Large intestine (tissue), 3 donors: Measurements from ENCODE around the gene ELMO3. TPM values are rescaled to one million over a fixed set of nuclear protein-coding genes. Genes with fewer than 3 reads are reported as not detected.

Source experiments
- DNase-seq, 2 donors: peaks; one replicate each; pipeline versions ENCODE4 v3.0.0 to v3.0.0-alpha.2; 2013
- H3K27ac ChIP-seq: one replicate; pipeline ENCODE4 v1.5.1; 2013; ENCODE audit warnings: low read length
- H3K27me3 ChIP-seq: 2 replicates; pipeline ENCODE4 v1.6.1; 2013; ENCODE audit warnings: low read length; ENCODE audit not compliant: control insufficient read depth, insufficient read depth
- H3K36me3 ChIP-seq: 2 replicates; pipeline ENCODE4 v1.6.1; 2013; ENCODE audit warnings: low read length; ENCODE audit not compliant: control insufficient read depth, insufficient read depth
- H3K4me1 ChIP-seq: one replicate; pipeline ENCODE4 v1.6.1; 2013; ENCODE audit warnings: low read length; ENCODE audit not compliant: control insufficient read depth, insufficient read depth
- H3K4me3 ChIP-seq: one replicate; pipeline ENCODE4 v1.5.1; 2013; ENCODE audit warnings: low read length
- H3K9me3 ChIP-seq: one replicate; pipeline ENCODE4 v1.6.1; 2013; ENCODE audit warnings: mild to moderate bottlenecking, low read depth, low read length, moderate library complexity; ENCODE audit not compliant: control insufficient read depth
- WGBS: methylation state at CpG from one replicate; pipeline ENCODE4 v1.1.5; 2013; ENCODE audit warnings: low lambda C conversion rate; ENCODE audit not compliant: insufficient coverage; 5-methylcytosine and 5-hydroxymethylcytosine counted together
- polyA plus RNA-seq: library from polyadenylated mRNA; unstranded; fragments of 120-200 nt; gene quantifications from one replicate; pipeline ENCODE4 v1.2.1, GENCODE V29; 2013

The ELMO3 gene
- polyA plus RNA-seq, 1 donor: 34.0 TPM

GRCh38 chr16:67198238-67198734, 645 bp upstream of the ELMO3 start:
- no CpG with 5 or more reads among the region's 12 CpGs for WGBS
- Histone ChIP-seq H3K27me3 (no peaks in the 10 kb centered on the region), H3K4me1 (peaks cover 25% of the 10 kb centered on the region)

GRCh38 chr16:67199808-67200198, 872 bp downstream of the ELMO3 start:
- Histone ChIP-seq H3K4me1 (peaks cover 20% of the 10 kb centered on the region), H3K36me3 (peaks cover 70% of the 10 kb centered on the region), H3K4me3 (peak overlapping the region; percentile 96), H3K9me3 (no peaks in the 10 kb centered on the region), H3K27me3 (no peaks in the 10 kb centered on the region), H3K27ac (peak overlapping the region; percentile 99)
- peak in 1 of 2 donors; percentile 56 for DNase-seq
- 13% methylated on average over 3 of the region's 22 CpGs for WGBS

More at GRCh38 chr16:67198238-67198734, 645 bp upstream of the ELMO3 start:
- Histone ChIP-seq H3K4me3 (no peak overlapping the region), H3K9me3 (no peaks in the 10 kb centered on the region), H3K27ac (peak overlapping the region; percentile 99), H3K36me3 (peaks cover 71% of the 10 kb centered on the region)
- DNase-seq: peak in 1 of 2 donors; percentile 63

GRCh38 chr16:67200491-67200890, 1.6 kb downstream of the ELMO3 start:
- H3K36me3 ChIP-seq: peaks cover 63% of the 10 kb centered on the region
- no peak overlapping the region for H3K27ac ChIP-seq

GRCh38 chr16:67201411-67202345, 2.7 kb downstream of the ELMO3 start:
- Histone ChIP-seq H3K27me3 (no peaks in the 10 kb centered on the region), H3K4me3 (no peak overlapping the region), H3K36me3 (peaks cover 55% of the 10 kb centered on the region), H3K27ac (no peak overlapping the region), H3K9me3 (no peaks in the 10 kb centered on the region), H3K4me1 (peaks cover 20% of the 10 kb centered on the region)
- DNase-seq: no peak
- WGBS: no CpG with 5 or more reads among the region's 40 CpGs

More at GRCh38 chr16:67200491-67200890, 1.6 kb downstream of the ELMO3 start:
- DNase-seq: no peak
- peaks cover 20% of the 10 kb centered on the region for H3K4me1 ChIP-seq
- H3K27me3 ChIP-seq: no peaks in the 10 kb centered on the region
- H3K4me3 ChIP-seq: no peak overlapping the region
- WGBS: no CpG with 5 or more reads among the region's 8 CpGs
- no peaks in the 10 kb centered on the region for H3K9me3 ChIP-seq

GRCh38 chr16:67202426-67202825, 3.5 kb downstream of the ELMO3 start:
- H3K27me3 ChIP-seq: no peaks in the 10 kb centered on the region
- peaks cover 18% of the 10 kb centered on the region for H3K4me1 ChIP-seq
- H3K36me3 ChIP-seq: peaks cover 48% of the 10 kb centered on the region
- no peaks in the 10 kb centered on the region for H3K9me3 ChIP-seq
- DNase-seq: no peak
- no peak overlapping the region for H3K4me3 ChIP-seq
- WGBS: no CpG with 5 or more reads among the region's 12 CpGs
- H3K27ac ChIP-seq: no peak overlapping the region

GRCh38 chr16:67202956-67203493, 4.1 kb downstream of the ELMO3 start:
- WGBS: no CpG with 5 or more reads among the region's 23 CpGs
- H3K9me3 ChIP-seq: no peaks in the 10 kb centered on the region
- peaks cover 12% of the 10 kb centered on the region for H3K4me1 ChIP-seq
- H3K4me3 ChIP-seq: no peak overlapping the region
- peaks cover 42% of the 10 kb centered on the region for H3K36me3 ChIP-seq
- H3K27me3 ChIP-seq: no peaks in the 10 kb centered on the region
- no peak overlapping the region for H3K27ac ChIP-seq
- DNase-seq: no peak

- no CpG with 5 or more reads among the region's 4 CpGs for WGBS
- no peaks in the 10 kb centered on the region for H3K27me3 ChIP-seq
- H3K27ac ChIP-seq: no peak overlapping the region
- H3K4me1 ChIP-seq: peaks cover 6% of the 10 kb centered on the region
- DNase-seq: no peak
- no peaks in the 10 kb centered on the region for H3K9me3 ChIP-seq
- H3K4me3 ChIP-seq: no peak overlapping the region
- peaks cover 39% of the 10 kb centered on the region for H3K36me3 ChIP-seq
Measured at GRCh38 chr16:67204076-67204475, 5.1 kb downstream of the ELMO3 start.

GRCh38 chr16:67206129-67206837, 7.4 kb downstream of the ELMO3 start:
- no peak overlapping the region for H3K27ac ChIP-seq
- no peak for DNase-seq
- no peaks in the 10 kb centered on the region for H3K9me3 ChIP-seq
- no peaks in the 10 kb centered on the region for H3K4me1 ChIP-seq
- no peaks in the 10 kb centered on the region for H3K27me3 ChIP-seq
- H3K36me3 ChIP-seq: peaks cover 34% of the 10 kb centered on the region
- WGBS: no CpG with 5 or more reads among the region's 8 CpGs
- H3K4me3 ChIP-seq: no peak overlapping the region

- no CpG with 5 or more reads among the region's 3 CpGs for WGBS
- Histone ChIP-seq H3K9me3 (no peaks in the 10 kb centered on the region), H3K4me3 (no peak overlapping the region), H3K36me3 (peaks cover 29% of the 10 kb centered on the region), H3K27ac (no peak overlapping the region), H3K4me1 (no peaks in the 10 kb centered on the region), H3K27me3 (no peaks in the 10 kb centered on the region)
- DNase-seq: no peak
Measured at GRCh38 chr16:67206838-67207248, 7.9 kb downstream of the ELMO3 start.
